PFSK-1 (cell line): ENCODE results near the gene VASH2.

ENCODE experiments used
- FOXP2 ChIP-seq: optimal IDR thresholded peaks from 2 replicates; pipeline ENCODE3; 2011; ENCODE audit warnings: borderline replicate concordance, control low read depth, inconsistent platforms; ENCODE audit not compliant: insufficient read depth; ENCODE audit errors: extremely low read length, extremely low read depth
- POLR2AphosphoS5 ChIP-seq: IDR thresholded peaks from 2 replicates; pipeline ENCODE4 v1.6.1; 2012; ENCODE audit warnings: low read depth, mild to moderate bottlenecking, control low read depth, low read length, moderate library complexity
- SIN3A ChIP-seq: IDR thresholded peaks from 2 replicates; pipeline ENCODE4 v1.6.1; 2012; ENCODE audit warnings: mild to moderate bottlenecking, low read length, moderate library complexity, borderline replicate concordance; ENCODE audit not compliant: insufficient read depth
- TAF1 ChIP-seq: IDR thresholded peaks from 2 replicates; pipeline ENCODE4 v1.6.1; 2012; ENCODE audit warnings: low read length, control low read depth, borderline replicate concordance; ENCODE audit not compliant: insufficient read depth

DNA sequence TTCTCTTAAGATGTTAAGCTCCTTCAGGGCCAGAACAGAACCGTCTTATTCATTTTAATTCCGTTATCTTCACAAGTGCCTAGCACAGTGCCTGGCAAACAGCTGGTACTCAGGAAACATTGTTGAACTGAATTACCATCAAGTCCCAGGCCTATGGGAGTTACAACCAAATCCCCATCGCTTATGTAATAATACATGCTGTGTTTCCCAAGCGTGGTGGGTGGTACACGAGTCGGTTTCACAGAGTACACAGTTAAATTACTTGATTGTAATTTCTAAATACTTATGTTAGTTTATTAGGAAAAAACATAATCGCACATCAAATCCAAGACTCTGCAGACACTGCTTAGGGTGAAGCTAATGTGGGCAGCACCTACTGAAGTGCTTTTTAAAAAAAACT is 64.3 kb downstream of the VASH2 start:
- no peak for TF ChIP-seq TAF1
- TF ChIP-seq FOXP2: no peak
- no peak for TF ChIP-seq SIN3A
- TF ChIP-seq POLR2AphosphoS5: no peak
